Measurements from ENCODE around the gene SPATA6.
"Not testable (repeated sequence)": the region's sequence is repeated elsewhere in the genome, so short reads cannot be mapped to it uniquely, and the experiment has no call there.

SPATA6 gene

DNA sequence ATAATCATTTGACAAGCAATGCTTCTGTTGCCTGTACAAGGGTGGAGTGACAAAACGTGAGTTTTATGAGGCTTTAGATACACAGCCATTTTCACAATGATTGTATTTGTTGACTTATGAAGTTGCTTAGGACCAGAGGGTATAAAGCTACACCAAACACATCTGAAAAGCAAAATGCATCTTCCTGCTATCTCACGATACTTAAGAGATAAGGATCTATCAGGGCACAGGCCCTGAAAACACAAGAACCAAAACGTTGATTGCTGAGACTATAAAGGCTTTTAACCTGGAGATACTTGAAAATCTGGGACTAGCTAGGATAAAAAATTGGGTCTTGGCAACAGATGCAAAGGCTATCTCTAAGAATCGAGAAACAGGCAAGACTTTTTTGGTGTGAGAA is 133.7 kb downstream of the SPATA6 start:
- ATAC-seq = no peak
- TF ChIP-seq, protein P1, sequence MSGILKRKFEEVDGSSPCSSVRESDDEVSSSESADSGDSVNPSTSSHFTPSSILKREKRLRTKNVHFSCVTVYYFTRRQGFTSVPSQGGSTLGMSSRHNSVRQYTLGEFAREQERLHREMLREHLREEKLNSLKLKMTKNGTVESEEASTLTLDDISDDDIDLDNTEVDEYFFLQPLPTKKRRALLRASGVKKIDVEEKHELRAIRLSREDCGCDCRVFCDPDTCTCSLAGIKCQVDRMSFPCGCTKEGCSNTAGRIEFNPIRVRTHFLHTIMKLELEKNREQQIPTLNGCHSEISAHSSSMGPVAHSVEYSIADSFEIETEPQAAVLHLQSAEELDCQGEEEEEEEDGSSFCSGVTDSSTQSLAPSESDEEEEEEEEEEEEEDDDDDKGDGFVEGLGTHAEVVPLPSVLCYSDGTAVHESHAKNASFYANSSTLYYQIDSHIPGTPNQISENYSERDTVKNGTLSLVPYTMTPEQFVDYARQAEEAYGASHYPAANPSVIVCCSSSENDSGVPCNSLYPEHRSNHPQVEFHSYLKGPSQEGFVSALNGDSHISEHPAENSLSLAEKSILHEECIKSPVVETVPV (CRISPR knock-in tag; IDR thresholded peaks at IDR 0.05) = no peak

DNA sequence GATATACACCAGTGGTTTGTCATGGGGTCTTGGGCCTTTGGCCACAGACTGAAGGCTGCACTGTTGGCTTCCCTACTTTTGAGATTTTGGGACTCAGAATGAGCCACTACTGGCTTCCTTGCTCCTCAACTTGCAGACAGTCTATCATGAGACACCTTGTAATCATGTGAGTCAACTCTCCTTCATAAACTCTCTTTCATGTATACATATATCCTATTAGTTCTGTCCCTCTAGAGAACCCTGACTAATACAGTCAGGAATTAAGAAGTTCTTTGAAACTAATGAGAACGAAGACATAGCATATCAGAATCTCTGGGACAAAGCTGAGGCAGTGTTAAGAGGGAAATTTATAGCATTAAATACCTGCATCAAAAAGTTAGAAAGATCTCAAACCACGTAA is 138.7 kb downstream of the SPATA6 start:
- ATAC-seq = no peak

DNA sequence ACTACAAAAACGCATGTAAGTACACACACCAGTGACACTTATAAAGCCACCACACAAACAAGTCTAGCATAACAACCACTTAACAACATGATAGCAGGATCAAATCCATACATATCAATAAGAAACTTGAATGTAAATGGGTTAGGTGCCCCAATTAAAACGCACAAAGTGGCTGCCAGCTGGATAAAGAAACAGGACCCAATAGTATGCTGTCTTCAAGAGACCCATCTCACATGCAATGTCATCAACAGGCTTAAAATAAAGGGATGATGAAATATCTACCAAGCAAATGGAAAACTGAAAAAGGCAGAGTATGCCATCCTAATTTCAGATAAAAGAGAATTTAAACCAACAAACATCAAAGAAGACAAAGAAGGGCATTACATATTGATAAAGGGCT is 139.9 kb downstream of the SPATA6 start:
- TF ChIP-seq ZNF8 (CRISPR knock-in tag; IDR thresholded peaks at IDR 0.05) = no peak
- no peak for TF ChIP-seq BACH2 (CRISPR knock-in tag; IDR thresholded peaks at IDR 0.05; ENCODE audit: borderline replicate concordance)
- no peak for TF ChIP-seq ZNF70 (CRISPR knock-in tag; IDR thresholded peaks at IDR 0.05)
- ATAC-seq = no peak

More for the DNA sequence above, 138.7 kb downstream of the SPATA6 start:
- TF ChIP-seq GLIS3 (CRISPR knock-in tag; IDR thresholded peaks at IDR 0.05) = no peak

DNA sequence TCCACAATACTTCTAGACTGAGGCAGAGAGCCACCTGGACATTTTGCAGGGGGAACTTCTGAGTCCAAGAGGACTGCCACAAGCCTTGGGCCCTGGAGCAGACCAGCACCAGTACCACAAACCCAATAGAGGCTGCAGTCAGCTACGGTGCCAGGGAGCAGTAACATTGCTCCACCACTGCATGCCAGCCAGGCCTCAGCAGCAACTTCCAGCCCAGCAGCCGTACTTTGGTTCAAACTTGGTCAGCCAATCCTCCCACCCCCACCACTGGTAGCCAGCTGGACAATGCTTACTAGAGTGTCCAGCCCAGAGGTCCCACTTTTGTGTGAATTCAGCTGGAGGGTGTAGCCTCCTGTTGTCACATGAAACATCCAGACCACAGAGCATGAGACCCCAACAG is 142.1 kb downstream of the SPATA6 start:
- ATAC-seq = no peak
- TF ChIP-seq, protein P2, sequence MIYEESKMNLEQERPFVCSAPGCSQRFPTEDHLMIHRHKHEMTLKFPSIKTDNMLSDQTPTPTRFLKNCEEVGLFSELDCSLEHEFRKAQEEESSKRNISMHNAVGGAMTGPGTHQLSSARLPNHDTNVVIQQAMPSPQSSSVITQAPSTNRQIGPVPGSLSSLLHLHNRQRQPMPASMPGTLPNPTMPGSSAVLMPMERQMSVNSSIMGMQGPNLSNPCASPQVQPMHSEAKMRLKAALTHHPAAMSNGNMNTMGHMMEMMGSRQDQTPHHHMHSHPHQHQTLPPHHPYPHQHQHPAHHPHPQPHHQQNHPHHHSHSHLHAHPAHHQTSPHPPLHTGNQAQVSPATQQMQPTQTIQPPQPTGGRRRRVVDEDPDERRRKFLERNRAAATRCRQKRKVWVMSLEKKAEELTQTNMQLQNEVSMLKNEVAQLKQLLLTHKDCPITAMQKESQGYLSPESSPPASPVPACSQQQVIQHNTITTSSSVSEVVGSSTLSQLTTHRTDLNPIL (CRISPR knock-in tag; IDR thresholded peaks at IDR 0.05; ENCODE audit: low read depth) = no peak
- no peak for TF ChIP-seq PPARA (CRISPR knock-in tag; IDR thresholded peaks at IDR 0.05; ENCODE audit: borderline replicate concordance)
- no peak for TF ChIP-seq ZNF565 (CRISPR knock-in tag; conservative IDR thresholded peaks at IDR 0.05; ENCODE audit: low read depth)
- TF ChIP-seq, protein P3, sequence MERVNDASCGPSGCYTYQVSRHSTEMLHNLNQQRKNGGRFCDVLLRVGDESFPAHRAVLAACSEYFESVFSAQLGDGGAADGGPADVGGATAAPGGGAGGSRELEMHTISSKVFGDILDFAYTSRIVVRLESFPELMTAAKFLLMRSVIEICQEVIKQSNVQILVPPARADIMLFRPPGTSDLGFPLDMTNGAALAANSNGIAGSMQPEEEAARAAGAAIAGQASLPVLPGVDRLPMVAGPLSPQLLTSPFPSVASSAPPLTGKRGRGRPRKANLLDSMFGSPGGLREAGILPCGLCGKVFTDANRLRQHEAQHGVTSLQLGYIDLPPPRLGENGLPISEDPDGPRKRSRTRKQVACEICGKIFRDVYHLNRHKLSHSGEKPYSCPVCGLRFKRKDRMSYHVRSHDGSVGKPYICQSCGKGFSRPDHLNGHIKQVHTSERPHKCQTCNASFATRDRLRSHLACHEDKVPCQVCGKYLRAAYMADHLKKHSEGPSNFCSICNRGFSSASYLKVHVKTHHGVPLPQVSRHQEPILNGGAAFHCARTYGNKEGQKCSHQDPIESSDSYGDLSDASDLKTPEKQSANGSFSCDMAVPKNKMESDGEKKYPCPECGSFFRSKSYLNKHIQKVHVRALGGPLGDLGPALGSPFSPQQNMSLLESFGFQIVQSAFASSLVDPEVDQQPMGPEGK (CRISPR knock-in tag; IDR thresholded peaks at IDR 0.05; ENCODE audit: borderline replicate concordance) = no peak
- TF ChIP-seq TOX (CRISPR knock-in tag; IDR thresholded peaks at IDR 0.05; ENCODE audit: borderline replicate concordance) = no peak
- TF ChIP-seq GLIS3 (CRISPR knock-in tag; IDR thresholded peaks at IDR 0.05) = no peak
- TF ChIP-seq ZNF70 (CRISPR knock-in tag; IDR thresholded peaks at IDR 0.05) = no peak
- TF ChIP-seq ZFP30 (CRISPR knock-in tag; IDR thresholded peaks at IDR 0.05) = no peak

DNA sequence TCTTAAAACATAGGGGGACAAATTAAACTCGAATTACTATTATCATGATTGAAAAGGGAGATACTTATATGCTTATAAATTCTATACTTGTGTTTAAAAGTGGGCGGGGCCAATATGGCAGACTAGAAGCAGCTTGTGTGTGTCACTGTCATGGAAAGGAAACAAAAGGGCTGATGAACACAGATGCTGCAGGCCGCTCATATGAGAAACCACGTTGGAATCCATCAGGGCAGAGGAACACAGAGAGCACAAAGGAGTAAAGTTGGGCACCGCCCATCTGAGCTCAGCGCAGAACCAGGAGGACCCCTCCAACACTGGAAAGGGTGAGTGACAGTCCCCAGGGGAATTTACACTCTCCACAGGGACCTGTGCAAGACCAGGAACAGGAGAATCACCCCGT is 142.5 kb downstream of the SPATA6 start:
- TF ChIP-seq ISL1 (CRISPR knock-in tag; IDR thresholded peaks at IDR 0.05) (no peak), PPARA (CRISPR knock-in tag; IDR thresholded peaks at IDR 0.05; ENCODE audit: borderline replicate concordance) (no peak), OSR1 (CRISPR knock-in tag; IDR thresholded peaks at IDR 0.05) (no peak), ZNF565 (CRISPR knock-in tag; conservative IDR thresholded peaks at IDR 0.05; ENCODE audit: low read depth) (no peak), ZNF70 (CRISPR knock-in tag; IDR thresholded peaks at IDR 0.05) (no peak), RARB (CRISPR knock-in tag; IDR thresholded peaks at IDR 0.05) (no peak), ZC3H10 (CRISPR knock-in tag; IDR thresholded peaks at IDR 0.05) (no peak), ZFP30 (CRISPR knock-in tag; IDR thresholded peaks at IDR 0.05) (no peak), TOX (CRISPR knock-in tag; IDR thresholded peaks at IDR 0.05; ENCODE audit: borderline replicate concordance) (no peak), ZFP3 (CRISPR knock-in tag; IDR thresholded peaks at IDR 0.05) (no peak), CSDC2 (CRISPR knock-in tag; IDR thresholded peaks at IDR 0.05) (no peak), BACH2 (CRISPR knock-in tag; IDR thresholded peaks at IDR 0.05; ENCODE audit: borderline replicate concordance) (no peak)
- TF ChIP-seq, protein P3 (CRISPR knock-in tag; IDR thresholded peaks at IDR 0.05; ENCODE audit: borderline replicate concordance) = no peak
- TF ChIP-seq, protein P1 (CRISPR knock-in tag; IDR thresholded peaks at IDR 0.05) = no peak
- TF ChIP-seq, protein P4, sequence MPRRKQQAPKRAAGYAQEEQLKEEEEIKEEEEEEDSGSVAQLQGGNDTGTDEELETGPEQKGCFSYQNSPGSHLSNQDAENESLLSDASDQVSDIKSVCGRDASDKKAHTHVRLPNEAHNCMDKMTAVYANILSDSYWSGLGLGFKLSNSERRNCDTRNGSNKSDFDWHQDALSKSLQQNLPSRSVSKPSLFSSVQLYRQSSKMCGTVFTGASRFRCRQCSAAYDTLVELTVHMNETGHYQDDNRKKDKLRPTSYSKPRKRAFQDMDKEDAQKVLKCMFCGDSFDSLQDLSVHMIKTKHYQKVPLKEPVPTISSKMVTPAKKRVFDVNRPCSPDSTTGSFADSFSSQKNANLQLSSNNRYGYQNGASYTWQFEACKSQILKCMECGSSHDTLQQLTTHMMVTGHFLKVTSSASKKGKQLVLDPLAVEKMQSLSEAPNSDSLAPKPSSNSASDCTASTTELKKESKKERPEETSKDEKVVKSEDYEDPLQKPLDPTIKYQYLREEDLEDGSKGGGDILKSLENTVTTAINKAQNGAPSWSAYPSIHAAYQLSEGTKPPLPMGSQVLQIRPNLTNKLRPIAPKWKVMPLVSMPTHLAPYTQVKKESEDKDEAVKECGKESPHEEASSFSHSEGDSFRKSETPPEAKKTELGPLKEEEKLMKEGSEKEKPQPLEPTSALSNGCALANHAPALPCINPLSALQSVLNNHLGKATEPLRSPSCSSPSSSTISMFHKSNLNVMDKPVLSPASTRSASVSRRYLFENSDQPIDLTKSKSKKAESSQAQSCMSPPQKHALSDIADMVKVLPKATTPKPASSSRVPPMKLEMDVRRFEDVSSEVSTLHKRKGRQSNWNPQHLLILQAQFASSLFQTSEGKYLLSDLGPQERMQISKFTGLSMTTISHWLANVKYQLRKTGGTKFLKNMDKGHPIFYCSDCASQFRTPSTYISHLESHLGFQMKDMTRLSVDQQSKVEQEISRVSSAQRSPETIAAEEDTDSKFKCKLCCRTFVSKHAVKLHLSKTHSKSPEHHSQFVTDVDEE (CRISPR knock-in tag; IDR thresholded peaks at IDR 0.05) = no peak
- TF ChIP-seq, protein P2 (CRISPR knock-in tag; IDR thresholded peaks at IDR 0.05; ENCODE audit: low read depth) = no peak
- no peak for ATAC-seq

DNA sequence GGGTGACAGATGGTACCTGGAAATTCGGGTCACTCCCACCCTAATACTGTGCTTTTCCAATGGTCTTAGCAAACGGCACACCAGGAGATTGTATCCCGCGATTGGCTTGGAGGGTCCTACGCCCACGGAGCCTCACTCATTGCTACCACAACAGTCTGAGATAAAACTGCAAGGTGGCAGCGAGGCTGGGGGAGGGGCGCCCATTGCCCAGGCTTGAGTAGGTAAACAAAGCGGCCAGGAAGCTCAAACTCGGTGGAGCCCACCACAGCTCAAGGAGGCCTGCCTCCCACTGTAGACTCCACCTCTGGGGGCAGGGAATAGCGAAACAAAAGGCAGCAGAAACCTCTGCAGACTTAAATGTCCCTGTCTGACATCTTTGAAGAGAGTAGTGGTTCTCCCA is 160.2 kb downstream of the SPATA6 start:
- ATAC-seq = not testable (repeated sequence)

Measured in SK-N-SH treated with all-trans-retinoic acid at 6 μM for 48 hours (cell line).